GM19324 (cell line): ENCODE measurements around the gene RBX1.
"Not testable (repeated sequence)": the region's sequence is repeated elsewhere in the genome, so short reads cannot be mapped to it uniquely, and the experiment has no call there.

ENCODE experiments used
- ATAC-seq: cut with Tn5 transposase; IDR thresholded peaks from one replicate; pipeline ENCODE4 v1.9.1; 2021; ENCODE audit warnings: mild to moderate bottlenecking, moderate library complexity; ENCODE audit not compliant: unreplicated experiment, low FRiP score

Gene RBX1

GRCh38 chr22:40967111-40967760, 16.1 kb downstream of the RBX1 start:
- ATAC-seq: no peak

GRCh38 chr22:40972587-40972986, 21.4 kb downstream of the RBX1 start:
- ATAC-seq: no peak

- no peak for ATAC-seq
Measured at GRCh38 chr22:40973144-40973543, 22.0 kb downstream of the RBX1 start.

- ATAC-seq: no peak
Measured at GRCh38 chr22:40975366-40975765, 24.2 kb downstream of the RBX1 start.

- ATAC-seq: no peak
Measured at GRCh38 chr22:40976866-40977700, 25.9 kb downstream of the RBX1 start.

- no peak for ATAC-seq
Measured at GRCh38 chr22:40979198-40979597, 28.0 kb downstream of the RBX1 start.

GRCh38 chr22:40979871-40980270, 28.7 kb downstream of the RBX1 start:
- no peak for ATAC-seq

GRCh38 chr22:40982482-40983385, 31.6 kb downstream of the RBX1 start:
- ATAC-seq: no peak

GRCh38 chr22:40991298-40991697, 40.1 kb downstream of the RBX1 start:
- ATAC-seq: no peak

- no peak for ATAC-seq
Measured at GRCh38 chr22:40995821-40996220, 44.6 kb downstream of the RBX1 start.

- ATAC-seq: no peak
Measured at GRCh38 chr22:40997520-40997919, 46.3 kb downstream of the RBX1 start.

- ATAC-seq: no peak
Measured at GRCh38 chr22:41000040-41000565, 48.9 kb downstream of the RBX1 start.

- ATAC-seq: no peak
Measured at GRCh38 chr22:41000941-41001721, 50.0 kb downstream of the RBX1 start.

GRCh38 chr22:41001722-41002122, 50.5 kb downstream of the RBX1 start:
- no peak for ATAC-seq

- ATAC-seq: not testable (repeated sequence)
Measured at GRCh38 chr22:41002386-41002785, 51.2 kb downstream of the RBX1 start.

- ATAC-seq: no peak
Measured at GRCh38 chr22:41003066-41003465, 51.9 kb downstream of the RBX1 start.

GRCh38 chr22:41003976-41004375, 52.8 kb downstream of the RBX1 start:
- no peak for ATAC-seq

GRCh38 chr22:41009222-41009948, 58.2 kb downstream of the RBX1 start:
- no peak for ATAC-seq

- no peak for ATAC-seq
Measured at GRCh38 chr22:41015003-41015402, 63.8 kb downstream of the RBX1 start.
